HG02943 (cell line): ENCODE data around the gene COMMD7.

Experiments used
- ATAC-seq: cut with Tn5 transposase; IDR thresholded peaks from one replicate; pipeline ENCODE4 v1.9.1; 2021; ENCODE audit warnings: mild to moderate bottlenecking, low read depth, moderate library complexity; ENCODE audit not compliant: unreplicated experiment

The COMMD7 gene

DNA sequence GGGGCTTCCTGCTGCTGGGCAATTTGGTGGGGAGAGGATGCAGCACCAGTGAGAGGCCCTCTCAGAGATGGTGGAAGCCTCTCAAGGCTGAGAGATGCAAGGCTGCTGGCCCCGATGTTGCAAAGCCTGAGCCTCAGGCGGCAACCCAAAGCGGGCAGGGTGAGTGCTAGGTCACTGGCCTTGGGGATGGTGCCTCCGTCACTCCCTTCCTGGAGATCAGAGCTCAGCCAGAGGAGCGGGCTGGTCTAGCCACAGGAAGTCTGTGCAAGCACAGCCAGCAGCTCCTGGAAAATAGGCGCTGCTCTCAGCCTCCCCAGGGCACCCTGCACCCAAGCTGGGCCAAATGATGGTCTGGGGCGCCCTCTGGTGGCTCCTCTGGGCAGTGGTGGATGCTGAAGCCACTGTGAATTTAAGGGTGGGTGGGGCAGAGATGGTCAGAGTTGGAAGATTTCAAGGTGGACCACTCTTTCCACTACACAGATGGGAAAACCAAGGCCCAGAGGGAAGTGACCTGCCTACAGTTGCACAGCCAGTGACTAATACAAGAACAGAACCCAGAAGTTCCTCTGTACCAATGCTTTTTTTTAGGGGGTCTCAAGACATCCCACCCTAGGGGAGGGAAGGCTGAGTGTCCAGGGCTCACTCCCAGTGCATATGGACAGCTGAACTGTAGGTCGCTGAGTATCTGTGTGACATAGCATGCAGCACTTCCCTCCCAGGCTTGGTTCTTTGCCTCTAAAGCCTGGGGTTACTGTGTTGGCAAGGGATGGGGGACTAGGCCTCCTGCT lies 90.3 kb downstream of the COMMD7 start:
- no peak for ATAC-seq
